Smooth muscle cell (in vitro differentiated cells): ENCODE results near the gene TMEM218. TPM values are rescaled to one million over a fixed set of nuclear protein-coding genes. Genes with fewer than 3 reads are reported as not detected.
A peak's percentile ranks its signal among the peaks of the same experiment; 100 is the strongest.

Experiments used
- DNase-seq: peaks from one replicate; lab custom pipeline; 2025; ENCODE audit not compliant: unreplicated experiment; lab: John Stamatoyannopoulos, UW
- H2AFZ ChIP-seq: fragments of 200-600 bp; sonication (generic); 2 replicates; pipeline ENCODE4 v1.6.0; 2016; ENCODE audit warnings: antibody characterized with exemption, low read depth, mild to moderate bottlenecking
- H3F3A ChIP-seq: fragments of 200-600 bp; sonication (generic); 2 replicates; pipeline ENCODE4 v1.6.0; 2017; ENCODE audit warnings: antibody characterized with exemption, low read depth
- H3K27ac ChIP-seq: fragments of 200-600 bp; sonication (generic); 2 replicates; pipeline ENCODE4 v1.5.1; 2016; ENCODE audit warnings: low read depth, mild to moderate bottlenecking
- H3K27me3 ChIP-seq: fragments of 200-600 bp; sonication (generic); 2 replicates; pipeline ENCODE4 v1.6.1; 2016; ENCODE audit warnings: low read depth, mild to moderate bottlenecking
- H3K36me3 ChIP-seq: fragments of 200-600 bp; sonication (generic); 2 replicates; pipeline ENCODE4 v1.5.1; 2016; ENCODE audit warnings: low read depth
- H3K4me1 ChIP-seq: fragments of 200-600 bp; sonication (generic); 2 replicates; pipeline ENCODE4 v1.5.1; 2016; ENCODE audit warnings: low read depth
- H3K4me2 ChIP-seq: fragments of 200-600 bp; sonication (generic); 2 replicates; pipeline ENCODE4 v1.6.0; 2016; ENCODE audit warnings: mild to moderate bottlenecking
- H3K4me3 ChIP-seq: fragments of 200-600 bp; sonication (generic); 2 replicates; pipeline ENCODE4 v1.5.1; 2016; ENCODE audit warnings: mild to moderate bottlenecking
- H3K79me2 ChIP-seq: fragments of 200-600 bp; sonication (generic); 2 replicates; pipeline ENCODE4 v1.6.0; 2016; ENCODE audit warnings: low read depth, mild to moderate bottlenecking
- H3K9ac ChIP-seq: fragments of 200-600 bp; sonication (generic); 2 replicates; pipeline ENCODE4 v1.6.0; 2016; ENCODE audit warnings: low read depth
- H3K9me3 ChIP-seq: fragments of 200-600 bp; sonication (generic); replicated peaks from 2 replicates; pipeline ENCODE4 v1.5.1; 2016; ENCODE audit warnings: low read depth
- H4K20me1 ChIP-seq: fragments of 200-600 bp; sonication (generic); 2 replicates; pipeline ENCODE4 v1.6.0; 2016; ENCODE audit warnings: low read depth
- CTCF ChIP-seq: fragments of 200-600 bp; sonication (generic); IDR thresholded peaks from 2 replicates; pipeline ENCODE4 v1.5.1; 2017; ENCODE audit warnings: borderline replicate concordance, mild to moderate bottlenecking, antibody characterized with exemption; ENCODE audit not compliant: insufficient read depth, poor library complexity, severe bottlenecking
- WGBS: methylation state at CpG from one replicate; pipeline ENCODE4 v1.1.7; 2016; ENCODE audit warnings: low lambda C conversion rate; 5-methylcytosine and 5-hydroxymethylcytosine counted together
- polyA plus RNA-seq: library from polyadenylated mRNA; unstranded; fragments of >200 nt; fragmentation: Nextera tagmentation; extraction: Ambion mirVana; gene quantifications from 2 replicates; pipeline ENCODE4 v1.2.1, GENCODE V29; 2016
- total RNA-seq: library from RNA; depleted of rRNA; stranded (reverse); fragments of >200 nt; gene quantifications from 2 replicates; pipeline ENCODE4 v1.2.3, GENCODE V29; 2014

Gene TMEM218
- total and polyA plus RNA-seq, 2 experiments from 2014 or later, result 22.1 to 30.7 TPM

GRCh38 chr11:125140233-125140632 is 28.8 kb upstream of the TMEM218 start:
- Histone ChIP-seq H4K20me1 (no peaks in the 10 kb centered on the region), H2AFZ (peak overlapping the region; percentile 58), H3K27me3 (no peaks in the 10 kb centered on the region), H3K9ac (no peak overlapping the region), H3K36me3 (no peaks in the 10 kb centered on the region), H3K4me1 (peaks cover 22% of the 10 kb centered on the region), H3K4me3 (no peak overlapping the region), H3K79me2 (no peaks in the 10 kb centered on the region), H3K9me3 (no peaks in the 10 kb centered on the region), H3F3A (no peaks in the 10 kb centered on the region), H3K27ac (no peak overlapping the region), H3K4me2 (no peak overlapping the region)
- 37% methylated on average over 6 of the region's 8 CpGs for WGBS
- no peak for TF ChIP-seq CTCF
- DNase-seq, result no peak

GRCh38 chr11:125139778-125140177 is 28.4 kb upstream of the TMEM218 start:
- H3F3A ChIP-seq, result no peaks in the 10 kb centered on the region
- no peak overlapping the region for H3K4me3 ChIP-seq
- DNase-seq, result no peak
- H3K4me2 ChIP-seq, result no peak overlapping the region
- no peaks in the 10 kb centered on the region for H3K27me3 ChIP-seq
- no peaks in the 10 kb centered on the region for H4K20me1 ChIP-seq
- no peaks in the 10 kb centered on the region for H3K36me3 ChIP-seq
- TF ChIP-seq CTCF, result no peak
- no peaks in the 10 kb centered on the region for H3K79me2 ChIP-seq
- no peak overlapping the region for H3K27ac ChIP-seq
- no peak overlapping the region for H3K9ac ChIP-seq
- peaks cover 22% of the 10 kb centered on the region for H3K4me1 ChIP-seq
- 66% methylated on average over 3 of the region's 3 CpGs for WGBS
- H2AFZ ChIP-seq, result peak overlapping the region; percentile 58
- H3K9me3 ChIP-seq, result no peaks in the 10 kb centered on the region

GRCh38 chr11:125138966-125139365 is 27.5 kb upstream of the TMEM218 start:
- Histone ChIP-seq H4K20me1 (no peaks in the 10 kb centered on the region), H3K9ac (no peak overlapping the region), H3K9me3 (no peaks in the 10 kb centered on the region), H3K4me1 (peaks cover 22% of the 10 kb centered on the region), H3K4me2 (no peak overlapping the region), H3K36me3 (no peaks in the 10 kb centered on the region), H3K79me2 (no peaks in the 10 kb centered on the region), H3K27ac (no peak overlapping the region), H3K4me3 (no peak overlapping the region), H2AFZ (no peak overlapping the region), H3F3A (no peaks in the 10 kb centered on the region), H3K27me3 (no peaks in the 10 kb centered on the region)
- no peak for TF ChIP-seq CTCF
- WGBS, result 87% methylated on average over 8 of the region's 8 CpGs
- no peak for DNase-seq

- no peak overlapping the region for H3K4me3 ChIP-seq
- no peak overlapping the region for H3K4me2 ChIP-seq
- H2AFZ ChIP-seq, result no peak overlapping the region
- peaks cover 16% of the 10 kb centered on the region for H3K4me1 ChIP-seq
- no peaks in the 10 kb centered on the region for H4K20me1 ChIP-seq
- H3K27ac ChIP-seq, result no peak overlapping the region
- no peak for TF ChIP-seq CTCF
- H3K27me3 ChIP-seq, result no peaks in the 10 kb centered on the region
- no peak overlapping the region for H3K9ac ChIP-seq
- DNase-seq, result no peak
- no peaks in the 10 kb centered on the region for H3K79me2 ChIP-seq
- H3K36me3 ChIP-seq, result no peaks in the 10 kb centered on the region
- no peaks in the 10 kb centered on the region for H3K9me3 ChIP-seq
- H3F3A ChIP-seq, result no peaks in the 10 kb centered on the region
Measured at GRCh38 chr11:125136001-125136400, 24.6 kb upstream of the TMEM218 start.
